ENCODE results near the gene PTDSS2. TPM values are rescaled to one million over a fixed set of nuclear protein-coding genes. Genes with fewer than 3 reads are reported as not detected.

Gene PTDSS2
- total and polyA plus RNA-seq, 9 of the 15 experiments (the other 6 are each of a cell fraction or from before 2014, with no cell fraction given) = 0.45 to 53.9 (median 17.2) TPM

- TF ChIP-seq ARID2 (IDR thresholded peaks at IDR 0.05) = no peak
- TF ChIP-seq KAT2B (IDR thresholded peaks at IDR 0.05; ENCODE audit: low read depth, low read length) = no peak
- TF ChIP-seq NCOA6 (IDR thresholded peaks at IDR 0.05) = no peak
- TF ChIP-seq PHTF2 (CRISPR knock-in tag; IDR thresholded peaks at IDR 0.05) = no peak
- TF ChIP-seq SREBF2 (CRISPR knock-in tag; IDR thresholded peaks at IDR 0.05) = peak; percentile 55; the same call in 1 of the 2 replicates
- no peak for TF ChIP-seq HDGF (IDR thresholded peaks at IDR 0.05)
- TF ChIP-seq NR1H2 (CRISPR knock-in tag; IDR thresholded peaks at IDR 0.05) = peak; percentile 89; the same call in 1 of the 2 replicates
- no peak for TF ChIP-seq TEAD2 (tag; IDR thresholded peaks at IDR 0.05)
- TF ChIP-seq TRIM28 (IDR thresholded peaks at IDR 0.05) = peak; percentile 20; the same call in 1 of the 2 replicates
- TF ChIP-seq RNF2 (IDR thresholded peaks at IDR 0.05) = peak; percentile 89
- peak; percentile 71 for TF ChIP-seq U2AF1 (optimal IDR thresholded peaks at IDR 0.05; ENCODE audit: low read depth, low read length)
- no peak for TF ChIP-seq ZBTB34 (CRISPR knock-in tag; IDR thresholded peaks at IDR 0.05)
- TF ChIP-seq, protein P1, sequence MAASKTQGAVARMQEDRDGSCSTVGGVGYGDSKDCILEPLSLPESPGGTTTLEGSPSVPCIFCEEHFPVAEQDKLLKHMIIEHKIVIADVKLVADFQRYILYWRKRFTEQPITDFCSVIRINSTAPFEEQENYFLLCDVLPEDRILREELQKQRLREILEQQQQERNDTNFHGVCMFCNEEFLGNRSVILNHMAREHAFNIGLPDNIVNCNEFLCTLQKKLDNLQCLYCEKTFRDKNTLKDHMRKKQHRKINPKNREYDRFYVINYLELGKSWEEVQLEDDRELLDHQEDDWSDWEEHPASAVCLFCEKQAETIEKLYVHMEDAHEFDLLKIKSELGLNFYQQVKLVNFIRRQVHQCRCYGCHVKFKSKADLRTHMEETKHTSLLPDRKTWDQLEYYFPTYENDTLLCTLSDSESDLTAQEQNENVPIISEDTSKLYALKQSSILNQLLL (CRISPR knock-in tag; IDR thresholded peaks at IDR 0.05; ENCODE audit: borderline replicate concordance) = no peak
- TF ChIP-seq DDX20 (tag; IDR thresholded peaks at IDR 0.05; ENCODE audit: low read depth) = no peak
- TF ChIP-seq, protein P2, sequence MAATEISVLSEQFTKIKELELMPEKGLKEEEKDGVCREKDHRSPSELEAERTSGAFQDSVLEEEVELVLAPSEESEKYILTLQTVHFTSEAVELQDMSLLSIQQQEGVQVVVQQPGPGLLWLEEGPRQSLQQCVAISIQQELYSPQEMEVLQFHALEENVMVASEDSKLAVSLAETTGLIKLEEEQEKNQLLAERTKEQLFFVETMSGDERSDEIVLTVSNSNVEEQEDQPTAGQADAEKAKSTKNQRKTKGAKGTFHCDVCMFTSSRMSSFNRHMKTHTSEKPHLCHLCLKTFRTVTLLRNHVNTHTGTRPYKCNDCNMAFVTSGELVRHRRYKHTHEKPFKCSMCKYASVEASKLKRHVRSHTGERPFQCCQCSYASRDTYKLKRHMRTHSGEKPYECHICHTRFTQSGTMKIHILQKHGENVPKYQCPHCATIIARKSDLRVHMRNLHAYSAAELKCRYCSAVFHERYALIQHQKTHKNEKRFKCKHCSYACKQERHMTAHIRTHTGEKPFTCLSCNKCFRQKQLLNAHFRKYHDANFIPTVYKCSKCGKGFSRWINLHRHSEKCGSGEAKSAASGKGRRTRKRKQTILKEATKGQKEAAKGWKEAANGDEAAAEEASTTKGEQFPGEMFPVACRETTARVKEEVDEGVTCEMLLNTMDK (IDR thresholded peaks at IDR 0.05; ENCODE audit: borderline replicate concordance, insufficient read depth, low read depth, low read length, poor library complexity, severe bottlenecking) = peak; percentile 98
- peak; percentile 88 for TF ChIP-seq FUS (optimal IDR thresholded peaks at IDR 0.05; ENCODE audit: low read depth, low read length)
- no peak for TF ChIP-seq HMBOX1 (IDR thresholded peaks at IDR 0.05)
- no peak for TF ChIP-seq ELK1 (CRISPR knock-in tag; IDR thresholded peaks at IDR 0.05)
Observed at GRCh38 chr11:518463-519202, 68.6 kb downstream of the PTDSS2 start (continued).
